Measurements from ENCODE around the gene PLPP3.
"Not testable (repeated sequence)": the region's sequence is repeated elsewhere in the genome, so short reads cannot be mapped to it uniquely, and the experiment has no call there.

PLPP3 gene

DNA sequence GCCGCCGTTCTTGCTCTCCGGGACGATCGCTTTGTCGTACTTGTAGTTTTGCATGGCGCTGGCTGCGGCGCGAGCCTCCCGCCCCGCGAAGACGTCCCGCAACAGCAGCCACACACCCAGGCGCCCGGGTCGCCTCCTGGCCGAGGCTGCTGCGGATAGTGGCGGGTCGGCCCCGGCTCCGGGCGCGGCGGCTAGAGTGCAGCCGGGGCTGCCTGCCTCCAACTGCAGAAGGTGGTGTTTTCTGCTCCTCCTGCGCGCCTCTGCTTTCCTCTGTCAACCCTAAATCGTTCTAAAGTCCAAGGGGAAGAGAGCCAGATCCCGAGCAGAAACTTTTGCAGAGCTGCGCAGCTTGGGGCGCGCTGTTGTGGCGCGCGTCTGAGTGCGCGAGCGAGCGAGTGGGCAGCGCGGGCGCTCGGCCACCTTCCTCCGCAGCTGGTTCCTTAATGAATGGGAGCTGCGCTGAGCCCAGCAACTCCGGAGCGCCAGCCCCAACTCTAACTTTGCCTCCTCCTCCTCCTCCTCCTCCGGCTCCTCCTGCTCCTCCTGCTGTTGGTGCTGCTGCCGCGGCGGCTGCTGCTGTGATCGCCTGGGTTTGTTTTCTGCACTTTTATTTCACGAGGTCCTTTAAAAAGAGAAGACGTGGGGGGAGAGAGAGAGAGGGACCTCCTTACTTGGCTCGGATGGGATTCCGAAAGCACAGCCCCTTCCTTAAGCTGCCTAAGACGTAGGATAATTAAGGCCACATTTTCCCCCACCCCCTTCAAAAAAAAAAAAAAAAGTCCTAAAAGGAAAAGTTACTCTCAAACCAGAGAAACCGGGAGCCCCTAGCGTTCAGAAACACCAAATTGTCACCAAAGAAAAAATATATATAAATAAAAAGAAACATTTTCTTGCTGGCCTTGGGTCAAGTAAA is at the start of gene PLPP3:
Gene PLPP3 (minus strand): TSS at position 601 of the 913 bp plus-strand sequence. CDS start 547 bp downstream, at position 54.
- no peak for DNase-seq

DNA sequence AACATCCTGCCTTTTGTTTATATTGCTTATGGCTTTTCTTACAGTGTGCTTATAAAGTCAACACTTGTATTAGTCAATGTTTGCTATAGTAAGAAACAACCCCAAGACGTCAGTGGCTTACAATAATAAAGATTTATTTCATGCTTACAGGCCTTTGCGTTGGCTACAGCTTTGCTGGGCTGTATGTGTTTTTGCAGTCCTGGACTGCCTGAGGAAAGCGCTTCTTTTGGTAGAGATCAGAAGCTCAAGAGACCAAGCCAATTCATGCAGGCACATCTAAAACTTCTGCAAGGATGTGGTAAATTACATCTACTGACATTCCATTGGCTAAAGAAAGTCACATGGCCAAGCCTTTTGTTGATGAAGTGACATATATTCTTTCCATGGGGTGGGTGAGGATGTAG is 48.3 kb upstream of the PLPP3 start:
- DNase-seq: no peak

DNA sequence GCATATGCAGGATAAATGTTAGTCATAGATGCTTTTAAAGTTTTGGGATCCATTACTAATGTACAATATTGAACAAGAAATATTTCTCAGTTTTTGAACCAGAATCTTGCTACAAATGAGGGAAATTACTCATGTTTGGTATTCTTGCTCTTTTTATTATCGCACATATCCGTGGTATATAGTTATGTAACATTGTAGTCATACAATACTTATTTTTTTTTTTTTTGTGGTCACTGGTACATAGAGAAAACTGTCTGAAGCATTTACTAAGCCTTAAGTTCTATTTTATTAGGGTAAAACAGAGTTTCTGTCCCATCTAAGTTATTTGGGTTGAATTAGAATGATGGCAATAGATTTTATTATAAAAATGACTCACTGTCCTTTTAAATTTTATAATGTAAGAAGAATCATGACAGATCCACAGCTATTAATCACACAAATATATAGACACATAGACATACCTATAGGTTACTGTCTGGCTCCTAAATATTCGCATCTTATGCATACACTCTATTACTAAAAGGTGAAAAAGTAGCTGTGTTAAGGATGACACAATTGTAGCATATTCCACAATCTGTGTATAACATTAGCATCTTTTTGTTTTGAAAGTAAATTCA is 47.8 kb upstream of the PLPP3 start:
- DNase-seq: no peak

DNA sequence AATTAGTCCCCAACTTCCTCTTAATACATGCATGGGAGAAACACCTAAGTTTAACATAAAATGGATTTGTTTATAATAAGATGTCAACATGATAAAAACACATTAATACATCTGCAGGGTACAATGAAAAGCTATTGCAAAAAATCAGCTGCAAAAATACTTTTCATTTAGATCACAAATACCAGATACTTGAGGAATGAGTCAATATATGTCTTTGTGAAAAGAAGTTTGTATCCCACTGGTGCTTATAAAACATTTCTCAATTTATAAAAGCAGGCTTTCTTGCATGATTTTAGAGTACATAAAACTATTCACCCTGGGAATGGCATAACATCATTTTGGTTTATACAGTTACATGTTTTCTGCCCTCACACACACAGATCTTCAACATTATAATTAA is 47.2 kb upstream of the PLPP3 start:
- DNase-seq: no peak

- DNase-seq: no peak
These were observed 46.6 kb upstream of the PLPP3 start for GRCh38 chr1:56625819-56626440.

DNA sequence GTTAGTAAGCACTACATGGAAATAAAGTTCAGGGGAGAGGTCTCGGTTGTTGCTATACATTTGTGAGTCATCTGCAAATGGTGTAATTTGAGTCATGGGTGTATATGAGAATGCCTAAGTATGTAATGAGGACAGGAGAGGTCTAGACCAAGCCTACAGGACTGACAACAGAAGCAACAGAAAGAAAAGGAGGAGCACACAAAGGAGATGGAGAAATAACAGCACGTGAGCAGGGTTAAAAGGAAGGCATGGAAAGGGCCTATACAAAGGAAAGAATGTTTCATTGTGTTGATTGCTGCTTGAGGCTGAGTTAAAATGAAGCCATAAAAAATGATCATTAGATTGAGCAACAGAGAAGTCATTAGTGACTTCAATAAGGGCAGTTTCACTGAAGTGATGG is 37.8 kb upstream of the PLPP3 start:
- no peak for DNase-seq

DNA sequence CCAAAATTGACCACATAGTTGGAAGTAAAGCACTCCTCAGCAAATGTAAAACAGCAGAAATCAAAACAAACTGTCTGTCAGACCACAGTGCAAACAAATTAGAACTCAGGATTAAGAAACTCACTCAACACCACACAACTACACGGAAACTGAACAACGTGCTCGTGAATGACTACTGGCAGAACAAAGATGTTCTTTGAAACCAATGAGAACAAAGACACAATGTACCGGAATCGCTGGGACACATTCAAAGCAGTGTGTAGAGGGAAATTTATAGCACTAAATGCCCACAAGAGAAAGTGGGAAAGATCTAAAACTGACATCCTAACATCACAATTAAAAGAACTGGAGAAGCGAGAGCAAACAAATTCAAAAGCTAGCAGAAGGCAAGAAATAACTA is 31.4 kb upstream of the PLPP3 start:
- DNase-seq: not testable (repeated sequence)

DNA sequence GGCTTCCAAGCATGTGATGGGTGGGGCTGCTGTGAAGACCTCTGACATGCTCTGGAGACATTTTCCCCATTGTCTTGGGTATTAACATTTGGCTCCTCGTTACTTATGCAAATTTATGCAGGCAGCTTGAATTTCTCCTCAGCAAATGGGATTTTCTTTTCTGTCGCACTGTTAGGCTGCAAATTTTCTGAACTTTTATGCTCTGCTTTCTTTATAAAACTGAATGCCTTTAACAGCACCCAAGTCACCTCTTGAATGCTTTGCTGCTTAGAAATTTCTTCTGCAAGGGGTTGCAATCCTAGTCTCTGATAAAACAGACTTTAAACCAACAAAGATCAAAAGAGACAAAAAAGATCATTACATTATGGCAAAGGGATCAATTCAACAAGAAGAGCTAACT is 30.7 kb upstream of the PLPP3 start:
- DNase-seq: not testable (repeated sequence)

- not testable (repeated sequence) for DNase-seq
These were observed 16.2 kb upstream of the PLPP3 start for GRCh38 chr1:56595397-56596191.

GRCh38 chr1:56591909-56592308 is 12.5 kb upstream of the PLPP3 start:
- no peak for DNase-seq

DNA sequence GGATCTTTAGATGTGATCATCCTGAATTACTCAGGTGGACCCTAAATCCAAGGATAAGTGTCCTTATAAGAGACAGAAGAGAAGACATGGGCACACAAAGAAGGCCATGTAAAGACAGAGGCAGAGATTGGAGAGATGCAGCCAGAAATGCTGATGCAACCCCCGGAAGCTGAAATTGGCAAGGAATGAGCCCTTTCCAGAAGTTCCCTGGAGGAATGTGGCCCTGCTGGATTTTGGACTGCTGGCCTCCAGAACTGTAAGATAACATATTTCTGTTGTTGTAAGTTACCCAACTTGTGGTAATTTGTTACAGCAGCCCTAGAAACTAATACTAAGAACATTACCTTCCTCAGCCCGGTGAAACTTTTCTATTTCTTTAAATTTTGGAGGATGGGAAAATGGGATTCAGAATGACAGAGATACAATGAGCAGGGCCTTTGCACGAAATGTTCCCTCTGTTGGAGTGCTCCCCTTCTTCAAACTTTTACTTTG is 11.2 kb upstream of the PLPP3 start:
- no peak for DNase-seq

DNA sequence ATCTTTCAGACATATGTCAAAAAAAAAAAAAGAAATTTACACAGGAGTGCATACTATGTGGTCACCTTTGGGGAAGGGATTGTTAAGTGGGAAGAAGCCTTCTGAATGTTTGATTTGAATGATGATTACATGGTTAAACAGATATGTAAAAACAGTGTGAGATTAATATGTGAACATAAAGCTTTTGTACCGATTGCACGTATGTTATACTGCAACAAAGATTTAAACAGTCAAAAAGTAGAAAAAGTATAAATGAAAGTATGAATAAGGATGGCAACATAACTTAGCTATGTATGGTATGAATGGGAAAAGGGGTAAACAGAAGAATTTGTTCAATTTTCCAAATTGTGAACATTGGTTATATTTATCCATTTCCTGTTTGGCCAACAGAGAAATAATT is 10.0 kb upstream of the PLPP3 start:
- no peak for DNase-seq

GRCh38 chr1:56586502-56586901 is 7.1 kb upstream of the PLPP3 start:
- no peak for DNase-seq

- no peak for DNase-seq
These were observed 6.6 kb upstream of the PLPP3 start for GRCh38 chr1:56585985-56586384.

DNA sequence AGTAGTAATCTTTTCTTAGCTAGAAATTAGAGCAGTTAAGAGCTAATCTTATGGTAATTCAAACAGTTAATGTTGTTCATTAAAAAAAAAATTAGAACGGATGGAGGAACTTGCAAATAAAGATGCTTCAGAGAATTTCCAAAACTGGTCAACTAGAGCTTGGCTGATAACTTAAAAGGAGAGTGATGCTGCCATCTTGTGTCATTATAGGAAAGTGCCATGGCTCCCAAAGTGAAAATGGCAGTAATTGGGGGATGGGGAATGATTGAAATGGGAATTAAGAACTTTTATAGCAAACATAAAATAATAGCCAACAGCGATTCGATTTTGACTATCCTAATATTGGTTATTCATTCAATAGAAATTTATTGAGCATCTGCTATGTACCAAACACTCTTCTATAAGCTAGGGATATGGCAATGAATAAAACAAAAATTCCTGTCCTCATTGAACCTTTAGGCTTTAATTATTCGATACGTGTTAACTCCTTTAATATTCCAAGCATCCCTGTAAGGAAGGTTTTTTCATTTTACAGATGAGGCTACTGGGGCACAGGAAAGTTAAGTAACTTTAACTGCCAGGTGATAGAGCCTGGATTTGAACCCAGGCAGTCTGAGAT is 5.7 kb upstream of the PLPP3 start:
- no peak for DNase-seq

DNA sequence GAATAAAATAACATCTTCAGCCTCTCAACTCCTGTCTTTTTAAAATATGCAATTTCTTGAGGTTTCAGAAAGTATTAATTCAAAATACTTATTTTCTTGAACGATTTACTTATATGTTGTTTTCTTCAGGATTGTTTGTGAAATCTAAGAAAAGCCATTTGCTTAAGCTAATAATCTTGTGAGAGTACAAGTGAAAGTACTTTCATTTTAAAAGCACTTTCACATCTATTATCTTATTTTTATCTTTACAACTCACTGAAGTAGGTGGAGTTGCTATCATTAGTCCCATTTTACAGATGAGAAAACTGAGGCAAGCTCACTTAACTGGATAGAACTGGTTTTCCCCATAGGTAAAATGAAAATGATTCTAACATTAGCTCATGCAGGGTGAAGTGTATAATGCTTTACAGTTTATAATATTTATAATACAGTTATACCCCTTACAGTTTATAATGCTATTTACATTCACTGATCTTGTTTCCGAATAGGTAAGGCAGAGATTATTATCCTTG is 4.7 kb upstream of the PLPP3 start:
- no peak for DNase-seq

DNA sequence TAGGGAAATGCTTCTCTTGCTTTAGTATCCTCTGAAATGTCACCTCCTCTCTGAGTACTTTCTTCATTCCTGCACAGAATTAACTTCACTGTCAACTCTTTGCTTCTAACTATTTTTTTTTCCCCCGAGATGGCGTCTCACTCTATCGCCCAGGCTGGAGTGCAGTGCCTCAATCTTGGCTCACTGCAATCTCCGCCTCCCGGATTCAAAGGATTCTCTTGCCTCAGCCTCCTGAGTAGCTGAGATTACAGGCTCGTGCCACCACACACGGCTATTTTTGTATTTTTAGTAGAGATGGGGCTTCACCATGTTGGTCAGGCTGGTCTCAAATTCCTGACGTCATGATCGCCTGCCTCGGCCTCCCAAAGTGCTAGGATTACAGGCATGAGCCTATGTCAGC is 1.4 kb upstream of the PLPP3 start:
- DNase-seq: no peak

DNA sequence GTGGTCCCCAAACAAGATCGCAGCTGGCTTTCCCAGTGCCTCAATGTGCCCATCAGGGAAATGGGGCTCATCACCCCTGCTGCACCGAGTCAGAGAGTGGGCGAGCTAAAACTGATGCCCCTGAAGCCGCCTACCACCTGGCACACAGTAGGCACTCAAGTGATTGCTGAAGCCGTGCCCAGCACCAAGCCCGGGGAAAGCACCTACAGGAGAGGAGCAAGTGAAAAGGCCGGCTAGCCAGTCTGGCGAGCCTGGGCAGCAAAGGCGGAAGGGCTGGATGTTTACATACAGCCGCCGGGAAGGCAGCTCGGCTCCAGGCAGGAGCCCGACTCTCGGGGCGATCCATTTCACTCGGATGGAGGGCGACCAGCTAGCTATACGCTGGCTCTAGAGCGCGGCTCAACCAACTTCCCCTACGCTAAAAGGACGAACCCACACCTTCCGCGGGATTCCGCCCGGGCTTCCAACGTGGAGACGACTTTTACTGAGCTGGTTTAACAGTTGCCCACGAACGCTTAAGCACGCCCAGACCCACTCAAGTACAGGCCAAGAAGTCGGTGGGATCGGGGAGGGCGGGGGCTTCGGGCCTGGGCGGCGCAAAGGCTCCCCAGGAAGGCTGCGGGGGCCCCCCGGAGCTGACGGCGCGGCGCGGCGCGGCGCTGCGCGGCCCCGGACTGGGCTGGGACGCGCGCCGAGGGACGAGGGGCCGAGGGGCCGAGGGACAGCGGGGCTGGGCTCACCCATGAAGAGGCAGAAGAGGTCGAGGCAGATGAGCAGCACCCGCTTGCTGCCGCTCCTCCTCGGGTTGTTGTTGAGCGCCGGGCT is 1.0 kb downstream of the PLPP3 start:
- no peak for DNase-seq

DNA sequence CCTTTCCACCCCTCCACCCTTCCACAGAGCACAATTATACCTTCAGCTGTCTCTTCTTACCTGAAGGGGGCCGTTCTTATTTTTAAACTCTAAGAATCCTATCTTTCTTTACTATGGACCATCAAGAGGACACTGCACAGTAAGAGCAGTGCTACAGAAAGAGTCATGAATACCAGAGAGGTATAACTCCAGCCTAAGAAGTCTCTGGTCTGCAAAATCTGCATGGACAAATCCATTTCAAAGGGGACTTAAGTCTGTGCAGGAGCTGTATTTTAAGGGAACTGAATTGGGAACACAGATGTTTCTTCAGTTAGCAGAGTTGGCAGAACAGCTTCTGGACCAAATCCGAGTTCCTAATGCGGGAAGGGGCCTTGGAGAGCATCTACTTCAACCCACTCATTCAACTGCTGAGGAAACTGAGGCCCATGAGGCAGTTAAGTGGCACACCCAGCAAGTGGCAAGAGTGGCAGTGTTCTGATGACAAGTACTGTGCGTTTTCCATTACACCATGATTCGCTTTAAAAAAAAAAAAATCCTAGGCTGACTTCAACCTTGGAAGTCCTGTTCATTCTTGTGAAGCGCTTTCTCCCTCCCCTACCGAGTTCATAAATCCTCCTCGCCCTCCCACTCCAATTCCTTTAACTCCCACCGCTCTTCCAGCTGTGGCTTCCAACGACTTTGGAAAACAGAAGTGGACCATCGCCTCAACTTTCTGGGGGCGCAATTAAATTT is 1.8 kb downstream of the PLPP3 start:
- no peak for DNase-seq

DNA sequence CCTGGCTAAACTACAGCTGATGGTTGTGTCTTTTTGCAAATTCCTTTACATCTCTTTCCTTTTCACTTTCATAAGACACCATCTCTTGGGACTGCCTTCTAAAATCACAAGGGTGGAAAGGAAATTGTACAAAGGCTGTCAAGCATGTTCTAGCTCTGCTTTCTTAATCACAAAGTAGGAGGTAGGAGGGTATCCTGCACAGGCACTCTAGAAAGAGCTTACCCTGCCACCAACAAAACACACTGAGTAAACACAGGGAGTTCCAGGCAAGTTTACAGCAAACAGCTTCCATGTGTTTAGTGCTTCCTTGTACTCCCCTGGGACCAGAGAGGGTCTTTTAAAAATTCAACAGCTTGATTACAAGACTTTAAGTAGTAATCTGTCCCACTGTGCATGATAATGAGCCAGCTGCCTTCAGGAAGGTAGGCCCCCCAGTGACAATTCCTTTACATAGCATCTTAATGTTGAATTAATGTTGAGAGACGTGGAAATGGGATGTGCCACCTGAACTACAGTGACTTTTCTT is 2.4 kb downstream of the PLPP3 start:
- no peak for DNase-seq

All from CD4-positive, alpha-beta T cell treated with Interleukin-12 subunit alpha and Interleukin-12 subunit beta, for 1 hour (primary cell).